Gastrocnemius medialis (tissue), 4 donors: Measurements from ENCODE around the gene POLD2.

Experiments used
- POLR2A ChIP-seq, 2 donors: fragments of 450-650 bp; IDR thresholded peaks; one replicate each; pipeline ENCODE4 v1.6.1; 2017; ENCODE audit warnings: antibody characterized with exemption in 2 of 2, mild to moderate bottlenecking in 2 of 2, moderate library complexity in 2 of 2
- TF ChIP-seq, protein P1 (sequence below), 5 experiments: fragments of 450-650 bp in 3 of 5; fragments of 200-600 bp in 2 of 5; sonication (generic) in 2 of 5; IDR thresholded peaks in 4 of 5; conservative IDR thresholded peaks in 1 of 5; 1 replicate in 4 of 5; 2 replicates in 1 of 5; pipeline ENCODE4 v1.5.1; 2016 to 2019; ENCODE audit warnings: antibody characterized with exemption in 5 of 5, mild to moderate bottlenecking in 3 of 5, moderate library complexity in 3 of 5

DNA sequence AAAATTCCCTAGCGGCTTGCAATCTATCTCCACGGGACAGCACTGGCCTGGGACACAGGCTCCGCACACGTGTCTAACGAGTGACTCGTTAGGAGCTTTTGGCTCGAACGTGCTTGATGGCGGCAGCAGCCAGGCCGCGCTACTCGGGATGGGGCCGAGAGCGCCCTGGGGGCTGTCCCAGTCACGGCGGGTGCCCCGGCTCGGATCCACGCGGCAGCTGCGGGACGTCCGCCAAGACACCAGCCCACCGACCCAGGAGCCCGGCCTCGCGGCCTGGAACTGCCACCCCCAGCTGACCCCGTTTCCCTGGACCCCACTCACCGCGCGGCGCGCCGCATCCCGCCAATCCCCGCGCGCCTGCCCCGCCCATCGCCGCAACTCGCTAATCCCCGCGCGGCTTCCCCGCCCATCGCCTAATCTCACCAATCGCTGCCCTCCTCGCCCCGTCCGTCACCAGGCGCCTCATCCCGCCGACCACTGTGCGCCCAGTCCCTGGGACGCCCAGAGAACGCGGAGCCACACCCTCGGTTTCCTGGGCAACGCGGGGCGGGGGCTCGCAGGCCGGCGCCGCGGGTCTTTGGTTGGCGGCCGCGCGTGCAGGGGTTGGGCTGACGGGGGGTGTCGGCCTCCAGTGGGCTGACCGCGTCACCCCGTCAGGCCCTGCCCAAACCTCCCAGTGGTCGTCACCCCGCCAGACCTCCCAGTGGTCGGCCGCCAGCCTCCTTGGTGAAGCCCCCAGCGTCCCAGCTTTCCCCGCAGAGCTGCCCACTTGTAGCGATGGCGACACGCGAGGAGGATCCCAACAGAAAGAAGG is at the start of gene POLD2:
- TF ChIP-seq, protein P1, sequence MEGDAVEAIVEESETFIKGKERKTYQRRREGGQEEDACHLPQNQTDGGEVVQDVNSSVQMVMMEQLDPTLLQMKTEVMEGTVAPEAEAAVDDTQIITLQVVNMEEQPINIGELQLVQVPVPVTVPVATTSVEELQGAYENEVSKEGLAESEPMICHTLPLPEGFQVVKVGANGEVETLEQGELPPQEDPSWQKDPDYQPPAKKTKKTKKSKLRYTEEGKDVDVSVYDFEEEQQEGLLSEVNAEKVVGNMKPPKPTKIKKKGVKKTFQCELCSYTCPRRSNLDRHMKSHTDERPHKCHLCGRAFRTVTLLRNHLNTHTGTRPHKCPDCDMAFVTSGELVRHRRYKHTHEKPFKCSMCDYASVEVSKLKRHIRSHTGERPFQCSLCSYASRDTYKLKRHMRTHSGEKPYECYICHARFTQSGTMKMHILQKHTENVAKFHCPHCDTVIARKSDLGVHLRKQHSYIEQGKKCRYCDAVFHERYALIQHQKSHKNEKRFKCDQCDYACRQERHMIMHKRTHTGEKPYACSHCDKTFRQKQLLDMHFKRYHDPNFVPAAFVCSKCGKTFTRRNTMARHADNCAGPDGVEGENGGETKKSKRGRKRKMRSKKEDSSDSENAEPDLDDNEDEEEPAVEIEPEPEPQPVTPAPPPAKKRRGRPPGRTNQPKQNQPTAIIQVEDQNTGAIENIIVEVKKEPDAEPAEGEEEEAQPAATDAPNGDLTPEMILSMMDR (IDR thresholded peaks at IDR 0.05 in 4 of 5, conservative IDR thresholded peaks at IDR 0.05 in 1 of 5) = peak in 2 of 5 experiments; percentile 7 to 10
- TF ChIP-seq POLR2A (IDR thresholded peaks at IDR 0.05) = peak; percentile 90 to 93
